Skin epidermis (tissue), 12 donors: Measurements from ENCODE around the gene CCL24.

ENCODE experiments used
- H3K27ac ChIP-seq, 21 experiments: fragments of 200-600 bp; sonication (generic) in 11 of 21; one replicate each; pipeline ENCODE4 v1.5.0; 2020; ENCODE audit warnings: mild to moderate bottlenecking in 3 of 21, inconsistent platforms in 2 of 21, moderate library complexity in 2 of 21
- H3K4me3 ChIP-seq, 7 experiments: fragments of 200-600 bp; sonication (generic) in 2 of 7; one replicate each; pipeline ENCODE4 v1.5.0; 2020; ENCODE audit warnings: inconsistent platforms in 2 of 7, mild to moderate bottlenecking in 2 of 7, moderate library complexity in 1 of 7

The CCL24 gene

DNA sequence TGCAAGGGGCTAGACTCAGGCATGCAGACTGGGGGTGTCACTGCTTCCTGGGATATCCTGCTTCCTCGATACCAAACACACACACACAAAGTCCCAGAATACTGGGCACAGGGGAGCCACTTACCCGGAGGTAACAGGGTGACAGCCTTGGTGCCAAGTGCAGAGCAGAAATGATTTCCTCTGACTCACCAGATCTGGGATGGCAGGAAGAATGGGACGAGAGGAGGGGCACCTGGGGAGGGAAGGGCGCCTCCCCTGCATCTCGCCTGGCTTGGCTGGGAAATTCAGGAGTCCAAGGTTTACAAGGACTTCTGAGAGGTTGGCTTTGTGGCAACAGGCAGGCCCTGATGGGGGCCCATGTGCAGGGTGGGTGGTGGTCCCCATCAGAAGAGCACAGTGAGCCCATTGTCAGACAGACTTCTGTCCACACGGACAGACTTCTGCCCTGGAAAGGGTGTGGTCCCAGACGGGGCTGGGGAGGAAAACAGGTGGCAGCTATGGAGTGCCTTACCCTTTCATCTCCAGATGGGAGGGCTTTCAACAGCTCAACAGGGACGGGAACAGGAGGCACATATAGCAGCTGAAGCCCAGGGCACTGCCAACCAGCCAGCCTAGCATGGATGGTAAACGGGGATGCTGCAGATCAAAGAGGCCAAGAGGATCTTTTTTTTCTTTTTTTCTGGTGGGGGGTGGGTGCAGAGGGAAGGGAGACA, 9.7 kb upstream of the CCL24 start:
- no peak overlapping the region for H3K4me3 ChIP-seq

DNA sequence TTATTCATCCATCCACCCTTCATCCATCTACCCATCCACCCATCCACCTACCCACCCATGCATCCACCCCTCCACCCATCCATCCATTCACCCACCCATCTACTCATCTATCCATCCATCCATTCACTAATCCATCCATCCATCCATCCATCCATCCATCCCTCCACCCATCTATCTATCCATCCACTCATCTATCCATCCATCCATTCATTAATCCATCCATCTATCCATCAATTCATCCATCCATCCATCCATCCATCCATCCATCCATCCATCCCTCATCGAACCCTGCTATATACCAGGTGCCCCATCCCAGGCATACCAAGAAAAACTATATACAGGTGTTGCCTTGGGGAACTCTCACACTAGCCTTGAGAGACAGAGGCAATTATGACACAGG, 7.1 kb upstream of the CCL24 start:
- Histone ChIP-seq H3K27ac (no peak overlapping the region), H3K4me3 (no peak overlapping the region)

More for the DNA sequence above, 9.7 kb upstream of the CCL24 start:
- H3K27ac ChIP-seq: no peak overlapping the region

DNA sequence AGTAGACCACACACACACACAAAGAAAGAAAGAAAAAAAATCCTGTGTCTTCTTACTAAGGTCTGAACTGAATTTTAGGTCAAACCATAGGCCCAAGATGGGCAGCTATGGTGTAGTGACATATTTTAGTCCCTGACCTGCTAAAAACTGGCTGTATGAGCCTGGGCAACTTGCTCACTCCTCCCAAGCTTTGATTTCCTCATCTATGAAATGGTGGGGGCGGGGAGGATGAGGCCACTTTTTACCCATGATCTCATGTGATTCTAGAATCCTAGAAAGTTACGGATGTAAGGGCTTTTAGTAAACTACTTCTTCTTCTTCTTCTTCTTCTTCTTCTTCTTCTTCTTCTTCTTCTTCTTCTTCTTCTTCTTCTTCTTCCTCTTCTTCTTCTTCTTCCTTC, 6.1 kb upstream of the CCL24 start:
- no peak overlapping the region for H3K4me3 ChIP-seq
- no peak overlapping the region for H3K27ac ChIP-seq

DNA sequence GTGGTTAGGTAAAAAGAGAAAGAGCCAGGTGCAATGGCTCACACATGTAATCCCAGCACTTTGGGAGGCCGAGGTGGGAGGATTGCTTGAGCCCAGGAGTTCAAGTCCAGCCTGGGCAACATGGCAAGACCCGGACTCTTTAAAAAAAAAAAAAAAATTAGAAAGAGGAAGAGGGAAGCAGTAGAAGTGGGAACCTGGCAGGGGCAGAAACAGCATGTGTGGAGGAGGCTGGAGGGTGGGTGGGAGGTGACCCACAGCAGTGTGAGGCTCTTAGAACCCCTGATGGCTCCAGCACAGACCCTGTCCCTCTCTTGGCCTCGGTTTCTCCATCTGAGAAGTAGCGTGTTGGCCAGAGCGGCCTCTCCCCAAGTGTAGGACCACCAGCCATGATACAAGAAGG, 4.9 kb upstream of the CCL24 start:
- Histone ChIP-seq H3K27ac (no peak overlapping the region), H3K4me3 (no peak overlapping the region)

DNA sequence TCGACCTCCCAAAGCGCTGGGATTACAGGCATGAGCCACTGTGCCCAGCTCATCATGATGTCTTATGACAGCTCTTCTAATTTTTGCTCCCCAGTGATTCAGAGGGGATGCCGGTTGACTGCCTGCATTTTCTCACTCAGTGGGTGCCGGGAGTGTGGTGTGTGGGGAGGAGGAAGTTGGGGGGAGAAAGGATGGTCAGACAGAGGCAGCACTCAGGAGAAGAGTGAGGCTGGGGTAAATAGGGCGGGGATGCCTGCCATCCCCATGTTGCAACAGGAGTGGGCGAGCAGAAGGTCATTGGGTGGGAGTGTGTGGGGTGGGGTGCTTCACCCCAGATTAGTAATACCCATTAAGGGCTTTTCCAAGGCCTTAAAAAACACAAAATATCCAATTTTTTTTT, 3.5 kb upstream of the CCL24 start:
- Histone ChIP-seq H3K27ac (no peak overlapping the region), H3K4me3 (no peak overlapping the region)

DNA sequence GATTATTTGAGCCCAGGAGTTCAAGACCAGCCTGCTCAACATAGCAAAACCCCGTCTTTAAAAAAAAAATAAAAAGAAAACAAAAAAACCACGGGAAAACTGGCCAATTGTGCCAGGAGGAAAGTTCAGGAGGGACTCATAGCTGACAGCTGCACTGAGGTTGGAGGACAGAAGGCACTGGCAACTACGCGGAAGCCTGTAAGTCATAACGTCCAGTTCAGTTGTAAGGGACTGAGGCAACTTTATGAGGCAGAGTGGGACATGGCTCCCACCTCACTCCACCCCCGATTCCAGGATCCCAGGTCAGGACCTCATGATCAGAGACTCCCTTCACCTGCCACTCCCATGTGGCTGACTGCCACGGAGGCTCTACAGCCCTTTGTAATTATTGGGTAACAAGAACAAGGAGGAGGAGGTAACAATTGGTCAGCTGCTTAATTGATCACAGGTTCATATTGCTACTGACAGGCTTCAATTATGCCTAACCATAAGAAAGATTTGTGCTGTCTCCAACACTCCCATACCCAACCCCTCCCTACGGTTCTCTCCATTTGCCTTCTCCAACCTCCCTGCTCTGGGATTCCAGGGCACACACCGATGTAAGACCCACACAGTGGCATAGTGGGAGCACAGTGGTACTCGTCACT, 1.9 kb upstream of the CCL24 start:
- no peak overlapping the region for H3K4me3 ChIP-seq
- H3K27ac ChIP-seq: no peak overlapping the region

DNA sequence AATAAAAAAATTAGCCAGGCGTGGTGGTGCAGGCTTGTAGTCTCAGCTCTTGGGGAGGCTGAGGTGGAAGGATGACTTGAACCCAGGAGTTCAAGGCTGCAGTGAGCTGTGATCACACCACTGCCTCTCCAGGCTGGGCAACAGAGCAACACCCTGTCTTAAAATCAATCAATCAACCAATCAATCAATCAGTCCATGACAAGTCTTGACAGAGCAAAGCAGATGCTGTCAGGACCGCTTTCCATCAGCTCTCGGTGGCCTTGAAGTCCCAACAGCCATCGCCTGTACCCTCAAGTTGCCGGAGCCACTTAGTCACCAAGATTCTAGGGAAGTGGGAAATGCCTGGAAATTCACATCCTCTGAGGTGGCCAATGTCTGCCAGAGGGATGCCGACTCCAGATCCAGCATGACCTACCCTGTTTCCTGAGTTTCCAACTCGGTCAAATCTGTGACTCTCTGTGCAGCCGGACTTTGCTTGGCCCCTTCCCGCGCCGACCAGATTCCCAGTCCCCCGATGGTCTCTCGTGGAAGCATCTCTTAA, 871 bp upstream of the CCL24 start:
- no peak overlapping the region for H3K4me3 ChIP-seq

DNA sequence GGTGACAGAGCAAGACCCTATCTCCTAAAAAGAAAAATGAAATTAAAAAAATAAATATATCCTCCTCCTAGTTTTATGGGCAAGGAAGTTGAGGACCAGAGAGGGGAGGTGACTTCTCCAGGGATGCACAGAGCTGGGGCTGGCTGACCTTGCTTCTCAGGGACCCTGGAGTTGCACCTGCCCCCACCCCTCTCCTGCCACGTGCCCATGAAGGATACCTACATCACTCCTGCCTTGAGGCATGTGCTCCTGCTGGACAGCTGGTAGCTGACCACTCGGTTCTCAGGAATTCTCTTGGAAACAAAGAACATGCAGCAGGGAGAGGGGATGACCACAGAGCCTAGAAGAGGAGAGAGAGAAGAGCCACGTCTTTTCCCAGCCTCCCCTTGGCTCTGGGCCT, 522 bp downstream of the CCL24 start:
- no peak overlapping the region for H3K27ac ChIP-seq
- no peak overlapping the region for H3K4me3 ChIP-seq

More for the DNA sequence above, 871 bp upstream of the CCL24 start:
- H3K27ac ChIP-seq: no peak overlapping the region

DNA sequence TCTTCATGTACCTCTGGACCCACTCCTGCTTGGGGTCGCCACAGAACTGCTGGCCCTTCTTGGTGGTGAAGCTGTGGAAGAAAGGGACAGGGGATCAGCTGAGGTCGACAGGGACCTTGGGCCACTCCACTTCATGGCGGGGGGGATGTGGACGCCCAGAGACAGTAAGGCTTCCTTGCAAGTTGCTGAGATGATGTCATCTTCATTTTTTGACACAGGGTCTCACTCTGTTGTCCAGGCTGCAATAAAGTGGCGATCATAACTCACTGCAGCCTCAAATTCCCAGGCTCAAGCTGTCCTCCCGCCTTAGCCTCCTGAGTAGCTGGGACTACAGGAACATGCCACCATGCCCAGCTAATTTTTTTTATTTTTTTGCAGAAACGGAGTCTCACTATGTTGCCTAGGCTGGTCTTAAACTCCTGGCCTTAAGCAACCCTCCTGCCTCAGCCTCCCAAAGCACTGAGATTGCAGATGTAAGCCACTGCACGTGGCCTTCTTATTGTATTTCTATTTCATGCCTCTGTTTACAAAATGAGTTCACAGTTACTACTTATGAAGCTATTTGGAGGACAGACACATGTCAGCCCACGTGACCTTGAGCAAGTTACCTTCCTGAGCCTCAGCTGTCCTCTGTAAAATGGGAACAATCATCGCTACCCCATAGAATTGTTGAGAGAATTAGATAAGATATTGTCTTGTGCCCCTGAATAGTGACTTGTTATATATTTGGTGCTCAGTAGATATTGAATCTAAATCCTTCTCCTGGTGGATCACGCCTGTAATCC, 1.5 kb downstream of the CCL24 start:
- no peak overlapping the region for H3K4me3 ChIP-seq
- no peak overlapping the region for H3K27ac ChIP-seq

DNA sequence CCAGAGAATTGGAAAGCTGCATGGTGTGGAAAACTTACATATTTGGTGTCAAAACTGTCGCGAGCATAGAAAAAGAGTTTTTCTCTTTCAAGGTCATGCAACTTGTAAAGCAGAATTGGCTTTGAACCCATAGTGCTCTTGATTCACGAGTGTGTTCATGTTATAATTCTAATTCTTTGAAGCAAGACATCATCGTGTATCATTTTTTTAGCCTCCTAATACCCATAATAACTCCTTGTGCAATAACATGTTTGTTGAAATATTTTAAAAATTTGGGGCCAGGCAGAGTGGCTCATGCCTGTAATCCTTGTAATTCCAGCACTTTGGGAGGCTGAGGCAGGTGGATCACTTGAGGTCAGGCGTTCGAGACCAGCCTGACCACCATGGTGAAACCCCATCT, 4.2 kb downstream of the CCL24 start:
- no peak overlapping the region for H3K27ac ChIP-seq
- H3K4me3 ChIP-seq: no peak overlapping the region

DNA sequence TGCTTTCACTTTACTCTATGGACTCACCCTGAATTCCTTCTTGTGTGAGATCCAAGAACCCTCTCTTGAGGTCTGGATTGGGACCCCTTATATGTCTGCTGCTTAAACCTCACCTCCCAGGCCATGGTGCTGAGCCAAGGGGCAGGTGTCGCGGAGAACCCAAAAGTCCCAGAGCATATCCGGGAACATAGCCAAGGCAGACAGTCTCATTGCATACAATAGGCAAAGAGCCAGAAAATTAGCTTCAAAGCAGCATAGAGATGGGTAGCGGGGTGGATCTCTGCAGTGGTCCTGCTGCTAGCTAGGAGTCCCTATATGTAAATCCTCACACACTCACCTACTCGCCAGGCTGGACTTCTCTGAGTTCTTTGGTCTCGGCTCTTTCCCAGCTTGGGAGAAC, 5.5 kb downstream of the CCL24 start:
- Histone ChIP-seq H3K4me3 (no peak overlapping the region), H3K27ac (no peak overlapping the region)

DNA sequence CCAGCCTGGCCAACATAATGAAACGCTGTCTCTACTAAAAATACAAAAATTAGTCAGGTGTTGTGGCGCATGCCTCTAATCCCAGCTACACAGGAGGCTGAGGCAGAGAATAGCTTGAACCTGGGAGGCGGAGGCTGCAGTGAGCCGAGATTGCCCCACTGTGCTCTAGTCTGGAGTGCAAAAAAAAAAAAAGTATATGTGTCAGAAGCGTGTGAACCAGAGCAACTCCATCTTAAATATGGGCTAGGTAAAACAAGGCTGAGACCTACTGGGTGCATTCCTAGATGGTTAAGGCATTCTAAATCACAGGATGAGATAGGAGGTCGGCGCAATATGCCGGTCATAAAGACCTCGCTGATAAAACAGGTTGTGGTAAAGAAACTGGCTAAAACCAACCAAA, 6.2 kb downstream of the CCL24 start:
- Histone ChIP-seq H3K4me3 (no peak overlapping the region), H3K27ac (no peak overlapping the region)

DNA sequence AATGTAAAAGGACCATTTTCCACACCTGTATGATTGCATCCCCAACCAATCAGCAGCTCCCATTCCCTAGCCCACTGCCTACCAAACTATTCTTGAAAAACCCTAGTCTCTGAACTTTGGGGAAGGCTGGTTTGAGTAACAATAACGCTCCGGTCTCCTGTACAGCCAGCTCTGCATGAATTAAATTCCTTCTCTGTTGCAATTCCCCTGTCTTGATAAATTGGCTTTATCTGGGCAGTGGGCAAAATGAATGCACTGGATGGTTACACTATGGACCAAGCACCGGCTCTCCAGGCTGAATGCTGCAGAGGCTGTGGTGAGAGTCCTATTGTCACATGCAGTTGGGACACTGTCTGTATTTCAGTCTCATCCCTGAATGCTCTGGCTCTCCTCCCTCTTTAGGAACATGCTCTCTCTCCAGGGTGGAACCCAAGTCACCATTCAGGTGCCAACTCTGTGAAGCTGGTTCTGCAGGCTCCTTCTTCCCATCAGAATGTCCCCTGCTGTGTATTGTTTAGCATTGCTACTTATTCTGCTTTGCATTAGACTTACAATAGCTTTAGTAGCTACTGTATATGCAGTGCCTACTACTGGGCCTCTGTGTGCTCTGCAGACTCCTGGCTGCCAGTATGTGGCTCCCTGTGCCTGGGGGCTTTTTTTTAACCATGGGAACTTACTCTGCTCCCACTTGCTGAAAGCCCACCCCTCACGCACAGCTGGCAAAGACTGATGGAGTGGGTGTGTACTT, 6.9 kb downstream of the CCL24 start:
- H3K4me3 ChIP-seq: no peak overlapping the region
- H3K27ac ChIP-seq: no peak overlapping the region

DNA sequence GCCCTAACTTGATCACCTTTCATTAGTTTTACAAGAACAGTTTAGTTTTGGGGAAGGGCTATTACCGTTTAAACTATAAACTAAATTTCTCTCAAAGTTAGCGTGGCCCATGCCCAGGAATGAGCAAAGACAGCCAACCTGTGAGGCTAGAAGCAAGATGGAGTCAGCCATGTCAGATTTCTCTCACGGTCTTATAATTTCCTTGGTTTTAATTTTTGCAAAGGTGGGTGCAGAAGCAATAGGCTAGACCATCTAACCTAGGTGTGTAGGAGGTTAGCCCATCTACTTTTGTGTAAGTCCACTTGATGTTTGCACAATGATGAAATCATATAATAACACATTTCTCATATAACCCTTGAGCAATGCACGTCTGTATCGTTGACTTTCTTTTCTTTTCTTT, 8.9 kb downstream of the CCL24 start:
- H3K4me3 ChIP-seq: no peak overlapping the region
- H3K27ac ChIP-seq: no peak overlapping the region

DNA sequence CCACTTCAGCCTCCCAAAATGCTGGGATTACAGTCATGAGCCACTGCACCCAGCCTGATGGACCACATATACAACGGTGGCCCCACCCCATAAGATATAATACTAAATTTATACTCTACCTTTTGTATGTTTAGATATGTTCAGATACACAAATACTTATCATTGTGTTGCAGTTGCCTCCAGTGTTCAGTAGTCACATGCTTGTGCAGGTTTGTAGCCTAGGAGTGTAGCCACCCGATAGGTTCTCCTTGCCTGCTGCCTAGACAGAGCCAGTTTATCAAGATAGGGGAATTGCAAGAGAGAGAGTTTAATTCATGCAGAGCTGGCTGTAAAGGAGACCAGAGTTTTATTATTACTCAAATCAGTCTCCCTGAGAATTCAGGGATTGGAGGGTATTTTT, 9.6 kb downstream of the CCL24 start:
- H3K4me3 ChIP-seq: no peak overlapping the region
- H3K27ac ChIP-seq: no peak overlapping the region

DNA sequence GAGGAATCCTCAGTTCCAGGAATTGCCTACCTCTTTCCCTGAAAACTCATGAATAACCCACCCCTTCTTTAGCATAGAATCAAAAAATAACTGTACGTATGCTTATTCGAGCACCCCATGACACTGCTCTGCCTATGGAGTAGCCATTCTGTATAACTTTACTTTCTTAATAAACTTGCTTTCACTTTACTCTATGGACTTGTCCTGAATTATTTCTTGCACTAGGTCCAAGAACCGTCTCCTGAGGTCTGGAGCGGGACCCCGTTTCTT, 11.1 kb downstream of the CCL24 start:
- Histone ChIP-seq H3K27ac (no peak overlapping the region), H3K4me3 (no peak overlapping the region)

DNA sequence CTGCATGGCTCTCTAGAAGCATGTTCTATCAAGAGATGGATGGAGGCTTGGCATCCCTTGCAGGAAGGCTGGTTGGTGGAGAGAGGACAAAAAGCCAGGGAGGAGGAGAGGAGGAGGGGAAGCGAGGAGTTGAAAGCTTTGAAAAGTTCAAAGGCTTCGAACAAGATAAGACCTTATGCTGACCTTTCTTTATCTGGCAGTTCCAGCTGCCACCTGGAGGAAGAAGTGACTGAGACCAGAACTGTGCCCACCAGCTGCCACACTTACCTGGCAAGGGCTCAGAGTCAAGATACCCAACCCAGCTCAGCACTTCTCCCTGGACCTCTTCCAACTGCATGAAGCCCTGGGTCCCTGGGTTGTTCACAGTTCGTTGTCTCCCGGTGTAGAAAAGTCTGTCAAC, 14.8 kb downstream of the CCL24 start:
- Histone ChIP-seq H3K4me3 (no peak overlapping the region), H3K27ac (no peak overlapping the region)

DNA sequence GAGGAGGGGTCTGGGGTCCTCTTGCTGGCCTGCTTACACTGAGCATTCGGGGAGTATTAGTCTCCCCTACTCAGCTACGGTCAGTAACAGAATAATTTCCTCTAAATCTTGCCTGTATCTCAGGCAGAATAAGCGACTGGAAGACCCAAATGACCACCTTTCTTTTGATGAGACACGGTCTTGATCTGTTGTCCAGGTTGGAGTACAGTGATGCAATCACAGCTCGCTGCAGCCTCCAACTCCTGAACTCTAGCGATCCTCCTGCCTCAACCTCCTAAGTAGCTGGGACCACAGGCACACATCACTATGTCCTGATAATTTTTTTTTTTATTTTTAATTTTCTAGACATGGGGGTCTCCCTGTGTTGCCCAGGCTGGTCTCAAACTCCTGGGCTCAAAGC, 17.2 kb downstream of the CCL24 start:
- H3K4me3 ChIP-seq: no peak overlapping the region
- H3K27ac ChIP-seq: no peak overlapping the region

DNA sequence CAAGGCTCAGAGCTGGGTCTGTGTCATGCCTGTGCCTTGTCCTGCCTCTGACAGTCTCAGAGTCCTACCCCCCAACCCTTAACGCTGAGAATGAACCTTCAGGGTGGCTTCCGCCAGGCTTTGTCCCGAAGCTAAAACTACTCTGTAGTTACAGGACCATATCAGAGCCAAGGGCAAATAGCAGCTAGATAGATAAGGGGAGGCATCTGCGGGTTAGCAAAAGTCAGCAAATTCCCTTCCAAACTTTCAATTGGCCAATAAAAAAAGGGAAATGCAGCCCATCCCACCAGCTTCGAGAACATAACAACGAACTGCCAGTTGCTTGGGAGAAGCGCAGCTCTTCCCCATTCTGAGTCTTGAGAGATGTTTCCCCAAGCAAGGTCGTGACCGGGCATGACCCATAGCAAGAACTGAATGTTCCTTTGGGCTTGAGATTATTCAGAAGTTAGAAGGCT, 17.7 kb downstream of the CCL24 start:
- no peak overlapping the region for H3K4me3 ChIP-seq
- no peak overlapping the region for H3K27ac ChIP-seq

DNA sequence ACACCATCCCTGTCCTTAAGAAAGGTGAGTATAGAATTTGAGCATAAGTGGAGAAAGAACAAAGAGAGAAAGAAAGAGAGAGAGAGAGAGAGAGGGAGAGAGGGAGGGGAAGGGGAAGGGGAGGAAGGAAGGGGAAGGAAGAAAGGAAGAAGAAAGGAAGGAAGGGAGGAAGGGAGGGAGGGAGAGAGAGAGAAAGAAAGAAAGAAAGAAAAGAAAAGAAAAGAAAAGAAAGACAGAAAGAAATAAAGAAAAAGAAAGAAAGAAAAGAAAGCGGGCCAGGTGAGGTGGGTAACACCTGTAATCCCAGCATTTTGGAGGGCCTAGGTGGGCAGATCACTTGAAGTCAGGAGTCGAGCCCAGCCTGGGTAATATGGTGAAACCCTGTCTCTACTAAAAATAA, 19.9 kb downstream of the CCL24 start:
- H3K4me3 ChIP-seq: no peak overlapping the region
- no peak overlapping the region for H3K27ac ChIP-seq
